Measurements from ENCODE around the gene SATB1. TPM values are rescaled to one million over a fixed set of nuclear protein-coding genes. Genes with fewer than 3 reads are reported as not detected.

SATB1 gene
- total RNA-seq, 1 donor: 23.3 TPM

GRCh38 chr3:18431266-18431665, 6.1 kb upstream of the SATB1 start:
- no peak for DNase-seq (ENCODE audit: low read depth)
- H3K4me3 ChIP-seq (ENCODE audit: low read depth, low read length): no peak overlapping the region
- no peak for TF ChIP-seq CTCF (IDR thresholded peaks at IDR 0.05; ENCODE audit: insufficient read depth, low read length)

GRCh38 chr3:18428991-18429745, 4.0 kb upstream of the SATB1 start:
- H3K4me3 ChIP-seq (ENCODE audit: low read depth, low read length): no peak overlapping the region
- TF ChIP-seq CTCF (IDR thresholded peaks at IDR 0.05; ENCODE audit: insufficient read depth, low read length): no peak
- DNase-seq (ENCODE audit: low read depth): no peak

- no peak overlapping the region for H3K4me3 ChIP-seq (ENCODE audit: low read depth, low read length)
- TF ChIP-seq CTCF (IDR thresholded peaks at IDR 0.05; ENCODE audit: insufficient read depth, low read length): no peak
- DNase-seq (ENCODE audit: low read depth): no peak
Observed at GRCh38 chr3:18428036-18428435, 2.9 kb upstream of the SATB1 start.

- TF ChIP-seq CTCF (IDR thresholded peaks at IDR 0.05; ENCODE audit: insufficient read depth, low read length): no peak
- DNase-seq (ENCODE audit: low read depth): no peak
- no peak overlapping the region for H3K4me3 ChIP-seq (ENCODE audit: low read depth, low read length)
Observed at GRCh38 chr3:18426597-18427193, 1.6 kb upstream of the SATB1 start.

- DNase-seq (ENCODE audit: low read depth): no peak
- peak overlapping the region; percentile 79 for H3K4me3 ChIP-seq (ENCODE audit: low read depth, low read length)
- no peak for TF ChIP-seq CTCF (IDR thresholded peaks at IDR 0.05; ENCODE audit: insufficient read depth, low read length)
Observed at GRCh38 chr3:18425641-18426257, 610 bp upstream of the SATB1 start.

GRCh38 chr3:18424213-18424728, 868 bp downstream of the SATB1 start:
- peak overlapping the region; percentile 79 for H3K4me3 ChIP-seq (ENCODE audit: low read depth, low read length)
- DNase-seq (ENCODE audit: low read depth): no peak
- no peak for TF ChIP-seq CTCF (IDR thresholded peaks at IDR 0.05; ENCODE audit: insufficient read depth, low read length)
